Stimulated activated CD8-positive, alpha-beta memory T cell treated with anti-CD3 and anti-CD28 coated beads, Interleukin-12 subunit alpha, Interleukin-12 subunit beta, amount 100 ng/mL, for 1 hour (primary cell): ENCODE results near the gene LRRTM3.

Experiments
- DNase-seq: peaks from one replicate; pipeline ENCODE4 v3.0.0-alpha.2; 2020; ENCODE audit warnings: low read depth

LRRTM3 gene

GRCh38 chr10:67022099-67022498, 96.3 kb downstream of the LRRTM3 start:
- no peak for DNase-seq

GRCh38 chr10:67033878-67034277, 108.0 kb downstream of the LRRTM3 start:
- DNase-seq, result no peak

- no peak for DNase-seq
Observed at GRCh38 chr10:67036808-67037207, 111.0 kb downstream of the LRRTM3 start.

GRCh38 chr10:67043041-67043440, 117.2 kb downstream of the LRRTM3 start:
- DNase-seq, result no peak

GRCh38 chr10:67045404-67045803, 119.6 kb downstream of the LRRTM3 start:
- no peak for DNase-seq

- no peak for DNase-seq
Observed at GRCh38 chr10:67046507-67046906, 120.7 kb downstream of the LRRTM3 start.

- DNase-seq, result no peak
Observed at GRCh38 chr10:67049988-67050387, 124.2 kb downstream of the LRRTM3 start.

- no peak for DNase-seq
Observed at GRCh38 chr10:67050415-67050814, 124.6 kb downstream of the LRRTM3 start.

- DNase-seq, result no peak
Observed at GRCh38 chr10:67072654-67073053, 146.8 kb downstream of the LRRTM3 start.

GRCh38 chr10:67075491-67075971, 149.7 kb downstream of the LRRTM3 start:
- no peak for DNase-seq

GRCh38 chr10:67076144-67076543, 150.3 kb downstream of the LRRTM3 start:
- DNase-seq, result no peak

GRCh38 chr10:67077376-67077775, 151.5 kb downstream of the LRRTM3 start:
- DNase-seq, result no peak

- DNase-seq, result no peak
Observed at GRCh38 chr10:67079126-67079525, 153.3 kb downstream of the LRRTM3 start.

GRCh38 chr10:67086327-67087134, 160.7 kb downstream of the LRRTM3 start:
- DNase-seq, result no peak

- DNase-seq, result no peak
Observed at GRCh38 chr10:67087135-67087425, 161.2 kb downstream of the LRRTM3 start.

- DNase-seq, result no peak
Observed at GRCh38 chr10:67088036-67088435, 162.2 kb downstream of the LRRTM3 start.

GRCh38 chr10:67095531-67095930, 169.7 kb downstream of the LRRTM3 start:
- no peak for DNase-seq

- DNase-seq, result no peak
Observed at GRCh38 chr10:67098461-67098860, 172.6 kb downstream of the LRRTM3 start.

- DNase-seq, result no peak
Observed at GRCh38 chr10:67100951-67101350, 175.1 kb downstream of the LRRTM3 start.

GRCh38 chr10:67107670-67108069, 181.8 kb downstream of the LRRTM3 start:
- DNase-seq, result no peak

GRCh38 chr10:67110286-67110685, 184.4 kb downstream of the LRRTM3 start:
- no peak for DNase-seq

GRCh38 chr10:67112765-67113164, 186.9 kb downstream of the LRRTM3 start:
- DNase-seq, result no peak

- DNase-seq, result no peak
Observed at GRCh38 chr10:67114945-67115344, 189.1 kb downstream of the LRRTM3 start.

GRCh38 chr10:67115972-67116371, 190.1 kb downstream of the LRRTM3 start:
- no peak for DNase-seq
